ENCODE measurements around the gene OR51S1.
"Not testable (repeated sequence)": the region's sequence is repeated elsewhere in the genome, so short reads cannot be mapped to it uniquely, and the experiment has no call there.

Gene OR51S1, protein sequence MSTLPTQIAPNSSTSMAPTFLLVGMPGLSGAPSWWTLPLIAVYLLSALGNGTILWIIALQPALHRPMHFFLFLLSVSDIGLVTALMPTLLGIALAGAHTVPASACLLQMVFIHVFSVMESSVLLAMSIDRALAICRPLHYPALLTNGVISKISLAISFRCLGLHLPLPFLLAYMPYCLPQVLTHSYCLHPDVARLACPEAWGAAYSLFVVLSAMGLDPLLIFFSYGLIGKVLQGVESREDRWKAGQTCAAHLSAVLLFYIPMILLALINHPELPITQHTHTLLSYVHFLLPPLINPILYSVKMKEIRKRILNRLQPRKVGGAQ

GRCh38 chr11:4848908-4849532, at the start of gene OR51S1:
Gene OR51S1, minus strand, starts transcription at chr11:4849208. Its CDS starts 0 bp downstream, at chr11:4849208.
- DNase-seq (ENCODE audit: low read depth) = no peak

DNA sequence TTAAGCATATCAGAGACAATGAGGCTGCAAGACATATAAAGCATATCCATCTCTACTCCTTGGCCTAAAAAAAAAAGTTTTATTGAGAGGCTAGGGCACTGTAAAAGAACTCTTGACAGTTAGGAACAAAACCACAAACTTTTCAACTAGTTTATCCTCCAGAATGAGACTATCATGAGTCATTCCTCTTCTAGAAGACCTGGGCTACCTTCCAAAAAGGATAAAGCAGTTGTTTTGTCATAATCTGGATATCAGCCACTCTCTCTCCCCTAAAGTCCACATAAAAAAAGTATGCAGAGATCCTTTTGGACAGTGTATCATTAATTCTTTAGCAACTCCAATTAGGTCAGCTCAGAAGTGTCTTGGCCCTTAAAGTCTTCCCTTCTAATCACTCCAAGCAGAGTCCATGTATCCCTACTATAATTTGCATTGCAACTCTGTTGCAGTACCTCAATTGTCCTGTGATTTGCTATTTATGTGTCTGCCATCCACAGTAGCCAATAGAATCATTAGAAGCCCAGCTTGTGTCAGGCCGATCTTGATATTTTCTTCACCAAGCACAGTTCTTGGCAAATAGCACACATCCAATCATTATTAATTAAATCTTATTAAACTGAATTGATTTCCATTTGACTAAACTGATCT, 43.1 kb upstream of the OR51S1 start:
- no peak for DNase-seq (ENCODE audit: low read depth)

- no peak for DNase-seq (ENCODE audit: low read depth)
These were observed 41.3 kb upstream of the OR51S1 start for GRCh38 chr11:4890279-4890678.

GRCh38 chr11:4887591-4887990, 38.6 kb upstream of the OR51S1 start:
- no peak for DNase-seq (ENCODE audit: low read depth)

- no peak for DNase-seq (ENCODE audit: low read depth)
These were observed 37.2 kb upstream of the OR51S1 start for GRCh38 chr11:4886186-4886585.

- DNase-seq (ENCODE audit: low read depth) = no peak
These were observed 35.4 kb upstream of the OR51S1 start for GRCh38 chr11:4884361-4884760.

DNA sequence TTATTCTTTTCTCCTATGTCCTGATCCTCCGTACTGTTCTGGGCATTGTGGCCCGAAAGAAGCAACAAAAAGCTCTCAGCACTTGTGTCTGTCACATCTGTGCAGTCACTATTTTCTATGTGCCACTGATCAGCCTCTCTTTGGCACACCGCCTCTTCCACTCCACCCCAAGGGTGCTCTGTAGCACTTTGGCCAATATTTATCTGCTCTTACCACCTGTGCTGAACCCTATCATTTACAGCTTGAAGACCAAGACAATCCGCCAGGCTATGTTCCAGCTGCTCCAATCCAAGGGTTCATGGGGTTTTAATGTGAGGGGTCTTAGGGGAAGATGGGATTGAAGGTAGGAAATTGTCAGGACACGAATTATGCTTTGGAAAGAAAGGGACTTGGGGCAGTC, 33.5 kb upstream of the OR51S1 start:
- DNase-seq (ENCODE audit: low read depth) = no peak

- no peak for DNase-seq (ENCODE audit: low read depth)
These were observed 33.0 kb upstream of the OR51S1 start, which contains the start of gene OR51T1 for GRCh38 chr11:4881860-4882500. Gene OR51T1, plus strand, starts transcription at chr11:4881900. Its CDS starts 0 bp downstream, at chr11:4881900.

DNA sequence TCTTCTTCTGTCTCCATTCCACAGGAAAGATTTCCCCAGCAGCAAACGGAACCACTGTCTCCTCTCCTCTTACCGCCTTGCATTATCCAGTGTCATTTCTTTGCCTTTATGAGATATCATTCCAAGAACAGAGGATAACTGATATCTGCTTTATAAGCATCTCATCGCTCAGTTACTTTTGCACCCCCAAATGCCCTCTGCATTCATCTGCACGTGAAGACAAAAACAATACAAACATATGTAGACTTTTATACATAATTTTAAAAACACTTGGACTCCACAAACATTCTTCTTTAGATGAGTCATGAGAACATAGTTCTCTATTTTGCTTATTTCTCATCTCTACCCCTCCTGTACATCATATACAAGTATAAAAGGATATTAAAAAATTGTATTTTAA, 32.2 kb upstream of the OR51S1 start:
- DNase-seq (ENCODE audit: low read depth) = no peak

GRCh38 chr11:4865855-4866254, 16.8 kb upstream of the OR51S1 start:
- no peak for DNase-seq (ENCODE audit: low read depth)

GRCh38 chr11:4863876-4864275, 14.9 kb upstream of the OR51S1 start:
- DNase-seq (ENCODE audit: low read depth) = no peak

GRCh38 chr11:4862447-4863236, 13.6 kb upstream of the OR51S1 start:
- no peak for DNase-seq (ENCODE audit: low read depth)

DNA sequence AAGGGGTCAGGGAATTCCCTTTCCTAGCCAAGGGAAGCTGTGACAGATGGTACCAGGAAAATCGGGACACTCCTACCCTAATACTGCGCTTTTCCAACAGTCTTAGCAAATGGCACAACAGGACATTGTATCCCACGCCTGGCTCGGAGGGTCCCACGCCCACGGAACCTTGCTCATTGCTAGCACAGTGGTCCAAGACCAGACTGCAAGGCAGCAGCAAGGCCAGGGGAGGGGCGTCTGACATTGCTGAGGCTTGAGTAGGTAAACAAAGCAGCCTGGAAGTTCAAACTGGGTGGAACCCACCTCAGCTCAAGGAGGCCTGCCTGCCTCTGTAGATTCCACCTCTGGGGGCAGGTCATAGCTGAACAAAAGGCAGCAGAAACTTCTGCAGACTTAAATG, 5.3 kb upstream of the OR51S1 start:
- DNase-seq (ENCODE audit: low read depth) = not testable (repeated sequence)

DNA sequence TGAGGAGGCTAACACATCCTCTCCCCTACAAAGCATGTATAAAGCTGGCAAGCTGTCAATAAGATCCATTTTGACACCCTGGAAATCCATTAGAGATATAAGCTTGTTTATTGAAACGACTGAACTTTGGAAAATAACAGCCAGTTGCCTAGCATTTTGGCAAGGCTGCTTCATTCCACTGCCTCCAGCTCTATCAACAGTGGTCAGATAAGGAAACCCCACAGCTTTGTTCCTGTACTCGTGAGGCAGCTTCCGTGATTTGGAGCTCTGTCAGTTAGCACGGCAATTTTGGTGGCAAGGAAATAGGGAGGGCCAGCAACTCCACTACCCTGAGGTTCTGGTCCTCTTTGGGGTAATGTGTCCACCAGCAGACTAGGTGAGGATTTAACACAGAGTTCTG, 2.0 kb upstream of the OR51S1 start:
- no peak for DNase-seq (ENCODE audit: low read depth)

DNA sequence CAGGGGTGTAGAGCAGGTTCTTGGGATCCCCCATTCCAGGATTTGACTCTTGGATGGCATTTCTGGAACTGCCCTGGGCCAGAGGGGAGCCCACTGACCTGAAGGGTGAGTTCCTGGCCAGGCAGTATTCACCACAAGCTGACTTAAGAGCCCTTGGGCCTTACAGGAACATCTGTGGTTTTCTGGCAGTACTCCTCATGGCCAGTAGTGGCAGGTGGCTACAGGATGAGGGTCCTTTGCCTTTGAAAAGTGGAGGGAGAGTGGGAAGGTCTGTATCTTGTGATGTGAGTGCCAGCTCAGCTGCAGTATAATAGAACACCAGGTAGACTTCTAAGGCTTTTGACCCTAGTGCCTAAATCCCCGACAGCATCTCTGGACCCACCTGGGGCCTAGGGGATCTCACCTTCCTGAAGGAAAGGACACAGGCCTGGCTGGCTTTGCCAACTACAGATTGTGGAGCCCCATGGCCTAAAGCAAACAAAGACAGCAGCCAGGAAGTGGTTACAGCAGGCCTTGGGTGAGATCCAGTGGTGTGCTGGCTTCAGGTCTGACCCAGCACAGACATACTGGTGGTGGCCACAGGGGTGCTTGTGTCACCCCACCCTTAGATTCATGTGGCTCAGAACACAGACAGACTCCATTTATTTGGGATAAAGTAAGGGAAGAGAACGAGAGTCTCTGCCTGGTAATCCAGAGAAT, 9.0 kb downstream of the OR51S1 start:
- DNase-seq (ENCODE audit: low read depth) = no peak

DNA sequence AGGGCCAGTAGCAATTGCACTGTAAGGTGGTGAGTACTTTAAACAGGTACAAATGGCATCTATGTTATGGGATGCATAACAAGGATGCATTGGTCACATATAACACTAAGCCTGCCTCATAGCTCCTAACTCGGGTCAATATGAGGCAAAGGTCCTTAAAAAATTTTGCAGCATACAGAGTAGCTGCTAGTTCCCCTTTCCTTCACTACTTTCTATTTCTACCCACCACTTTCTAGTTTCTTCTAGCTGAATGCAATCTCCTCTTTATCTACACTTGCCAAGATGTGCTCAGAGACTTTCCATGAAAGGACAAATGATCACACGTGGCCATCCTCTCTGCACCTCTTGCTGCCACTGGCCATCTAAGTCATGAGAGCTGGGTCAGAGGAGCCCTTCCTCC, 18.1 kb downstream of the OR51S1 start:
- no peak for DNase-seq (ENCODE audit: low read depth)

DNA sequence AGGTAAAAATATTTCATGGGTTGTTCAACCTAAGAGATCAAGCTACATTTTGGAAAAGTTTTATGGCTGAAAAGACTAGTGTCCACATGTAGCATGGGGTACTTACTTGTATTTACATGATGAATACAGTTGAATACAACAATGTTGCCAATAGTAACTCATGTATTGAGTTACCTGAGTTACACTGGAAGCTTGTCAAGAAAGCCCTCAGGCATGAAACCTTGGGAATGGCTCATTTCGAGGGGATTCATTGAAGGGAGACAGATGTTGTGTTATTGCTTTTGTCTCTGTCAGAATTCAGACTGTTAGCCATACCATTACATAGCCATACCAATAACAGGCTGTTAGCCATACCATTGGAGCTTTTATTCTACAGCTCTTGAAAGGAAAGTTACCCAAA, 18.7 kb downstream of the OR51S1 start:
- DNase-seq (ENCODE audit: low read depth) = no peak

DNA sequence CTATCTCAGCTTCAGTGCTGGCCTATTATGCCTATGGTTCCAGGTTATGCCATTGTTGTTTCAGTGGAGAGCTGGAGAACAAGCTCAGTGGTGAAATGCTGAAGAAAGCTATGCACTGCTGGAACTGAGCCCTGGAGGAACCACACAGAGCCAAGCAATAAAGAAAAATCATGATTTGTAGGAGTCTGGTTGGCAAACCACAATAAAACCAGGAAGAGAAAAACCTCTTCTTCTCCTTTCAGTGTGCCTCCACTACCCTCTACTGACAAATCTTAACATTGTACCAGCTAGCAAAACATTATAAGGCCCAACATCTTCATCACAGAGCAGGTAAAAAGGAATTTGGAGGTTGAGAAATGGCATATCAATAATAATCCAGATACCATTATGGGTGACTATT, 22.6 kb downstream of the OR51S1 start:
- no peak for DNase-seq (ENCODE audit: low read depth)

GRCh38 chr11:4825132-4825531, 23.9 kb downstream of the OR51S1 start:
- DNase-seq (ENCODE audit: low read depth) = no peak

DNA sequence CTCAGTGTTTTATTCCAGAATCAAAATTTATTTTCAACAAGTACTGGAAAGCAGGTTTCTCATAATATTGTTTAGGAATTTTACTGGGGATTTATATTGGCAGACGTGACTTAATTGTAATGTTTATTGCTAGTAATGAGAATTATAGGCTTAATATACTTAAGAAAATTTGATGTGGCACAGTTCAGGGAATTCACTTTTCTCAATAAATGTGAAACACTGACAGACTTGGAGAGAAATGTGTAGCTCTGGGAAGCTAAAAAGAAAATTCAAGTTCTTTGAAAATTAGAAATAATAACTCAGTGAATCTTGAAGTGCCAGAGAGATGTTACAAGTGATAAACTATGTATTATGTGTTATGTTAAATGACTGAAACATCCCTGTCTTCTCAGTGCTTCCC, 28.0 kb downstream of the OR51S1 start, which contains the start of gene OR51F2:
Gene OR51F2 (plus strand): TSS at position 301 of the 400 bp plus-strand sequence. CDS start 101 bp downstream, outside the sequence.
- DNase-seq (ENCODE audit: low read depth) = no peak

- no peak for DNase-seq (ENCODE audit: low read depth)
These were observed 39.8 kb downstream of the OR51S1 start for GRCh38 chr11:4809246-4809645.
